DND-41 (cell line): ENCODE measurements around the gene GLT8D2.

ENCODE experiments used
- ATAC-seq: fragments of 200-7000 bp; cut with Tn5 transposase; 3 replicates; pipeline ENCODE4 v1.9.1; 2021; ENCODE audit warnings: low read depth; ENCODE audit not compliant: insufficient read depth
- DNase-seq: peaks from one replicate; pipeline ENCODE4 v3.0.0-alpha.2; 2020
- H2AFZ ChIP-seq: 2 replicates; pipeline ENCODE4 v1.6.0; 2012; ENCODE audit warnings: low read depth, low read length
- H3K27ac ChIP-seq: 2 replicates; pipeline ENCODE4 v1.5.1; 2012; ENCODE audit warnings: low read length, inconsistent platforms
- H3K27me3 ChIP-seq: fragments of 200-600 bp; sonication (generic); 2 replicates; pipeline ENCODE4 v1.6.0; 2012; ENCODE audit warnings: low read length, mild to moderate bottlenecking, inconsistent platforms; ENCODE audit not compliant: insufficient read depth, poor library complexity
- H3K36me3 ChIP-seq: 2 replicates; pipeline ENCODE4 v1.5.1; 2012; ENCODE audit warnings: low read length, inconsistent platforms; ENCODE audit not compliant: insufficient read depth
- H3K4me1 ChIP-seq: 2 replicates; pipeline ENCODE4 v1.5.1; 2012; ENCODE audit warnings: mild to moderate bottlenecking, low read length; ENCODE audit not compliant: insufficient read depth
- H3K4me2 ChIP-seq: 2 replicates; pipeline ENCODE4 v1.6.0; 2012; ENCODE audit warnings: mild to moderate bottlenecking, moderate library complexity, low read length, inconsistent platforms; ENCODE audit not compliant: insufficient read depth
- H3K4me3 ChIP-seq, 2 experiments: fragments of 200-600 bp in 1 of 2; shearing (Covaris generic) in 1 of 2; 2 replicates each; pipeline ENCODE4 v1.5.1; 2012 to 2016; ENCODE audit warnings: inconsistent platforms in 2 of 2, low read length in 2 of 2, mild to moderate bottlenecking in 2 of 2, low read depth in 1 of 2, moderate library complexity in 1 of 2
- H3K79me2 ChIP-seq: 2 replicates; pipeline ENCODE4 v1.6.0; 2012; ENCODE audit warnings: low read length, inconsistent platforms; ENCODE audit not compliant: insufficient read depth
- H3K9ac ChIP-seq: 2 replicates; pipeline ENCODE4 v1.6.0; 2012; ENCODE audit warnings: low read depth, mild to moderate bottlenecking, inconsistent platforms, low read length, moderate library complexity
- H3K9me3 ChIP-seq: 2 replicates; pipeline ENCODE4 v1.5.1; 2012; ENCODE audit warnings: low read length, moderate library complexity, mild to moderate bottlenecking, inconsistent platforms; ENCODE audit not compliant: insufficient read depth, severe bottlenecking
- H4K20me1 ChIP-seq: 2 replicates; pipeline ENCODE4 v1.6.0; 2012; ENCODE audit warnings: low read length; ENCODE audit not compliant: insufficient read depth
- EZH2 ChIP-seq: IDR thresholded peaks from 3 replicates; pipeline ENCODE4 v1.6.1; 2012; ENCODE audit warnings: borderline replicate concordance, low read depth, mild to moderate bottlenecking, moderate library complexity, low read length, inconsistent platforms; ENCODE audit not compliant: severe bottlenecking
- TF ChIP-seq, protein P1 (sequence below): IDR thresholded peaks from 2 replicates; pipeline ENCODE4 v1.5.1; 2012; ENCODE audit warnings: borderline replicate concordance, low read length, moderate library complexity, mild to moderate bottlenecking; ENCODE audit not compliant: poor library complexity, severe bottlenecking; ENCODE audit errors: extremely low read depth

The GLT8D2 gene

DNA sequence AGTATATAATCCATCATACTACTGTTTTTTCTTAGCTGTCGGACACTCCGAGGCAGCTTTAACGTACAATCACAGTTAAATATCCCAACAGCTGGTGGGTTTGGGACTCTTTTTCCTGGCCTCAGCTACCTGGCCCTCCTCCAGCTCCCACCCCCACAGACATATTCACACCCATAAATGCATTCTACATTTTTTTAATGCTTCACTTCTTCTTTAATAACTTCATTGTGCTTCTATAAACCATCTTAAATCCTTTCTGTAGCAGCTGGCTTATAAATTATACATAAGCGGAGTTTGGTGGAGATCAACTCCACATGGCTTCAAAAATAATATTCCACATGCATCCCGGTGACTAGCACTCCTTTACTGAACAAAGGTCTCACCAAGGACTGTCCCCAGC lies 51.0 kb downstream of the GLT8D2 start:
- no peak for DNase-seq
- H4K20me1 ChIP-seq, result no peaks in the 10 kb centered on the region
- no peak overlapping the region for H3K9ac ChIP-seq
- no peak overlapping the region for H3K4me2 ChIP-seq
- H3K4me1 ChIP-seq, result no peaks in the 10 kb centered on the region
- H3K9me3 ChIP-seq, result no peaks in the 10 kb centered on the region
- no peak for TF ChIP-seq EZH2
- TF ChIP-seq, protein P1, sequence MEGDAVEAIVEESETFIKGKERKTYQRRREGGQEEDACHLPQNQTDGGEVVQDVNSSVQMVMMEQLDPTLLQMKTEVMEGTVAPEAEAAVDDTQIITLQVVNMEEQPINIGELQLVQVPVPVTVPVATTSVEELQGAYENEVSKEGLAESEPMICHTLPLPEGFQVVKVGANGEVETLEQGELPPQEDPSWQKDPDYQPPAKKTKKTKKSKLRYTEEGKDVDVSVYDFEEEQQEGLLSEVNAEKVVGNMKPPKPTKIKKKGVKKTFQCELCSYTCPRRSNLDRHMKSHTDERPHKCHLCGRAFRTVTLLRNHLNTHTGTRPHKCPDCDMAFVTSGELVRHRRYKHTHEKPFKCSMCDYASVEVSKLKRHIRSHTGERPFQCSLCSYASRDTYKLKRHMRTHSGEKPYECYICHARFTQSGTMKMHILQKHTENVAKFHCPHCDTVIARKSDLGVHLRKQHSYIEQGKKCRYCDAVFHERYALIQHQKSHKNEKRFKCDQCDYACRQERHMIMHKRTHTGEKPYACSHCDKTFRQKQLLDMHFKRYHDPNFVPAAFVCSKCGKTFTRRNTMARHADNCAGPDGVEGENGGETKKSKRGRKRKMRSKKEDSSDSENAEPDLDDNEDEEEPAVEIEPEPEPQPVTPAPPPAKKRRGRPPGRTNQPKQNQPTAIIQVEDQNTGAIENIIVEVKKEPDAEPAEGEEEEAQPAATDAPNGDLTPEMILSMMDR, result no peak
- no peak for ATAC-seq
- no peaks in the 10 kb centered on the region for H3K36me3 ChIP-seq
- H2AFZ ChIP-seq, result no peak overlapping the region
- H3K27ac ChIP-seq, result no peak overlapping the region
- H3K4me3 ChIP-seq, result no peak overlapping the region
- no peaks in the 10 kb centered on the region for H3K79me2 ChIP-seq
- H3K27me3 ChIP-seq, result peaks cover 17% of the 10 kb centered on the region

DNA sequence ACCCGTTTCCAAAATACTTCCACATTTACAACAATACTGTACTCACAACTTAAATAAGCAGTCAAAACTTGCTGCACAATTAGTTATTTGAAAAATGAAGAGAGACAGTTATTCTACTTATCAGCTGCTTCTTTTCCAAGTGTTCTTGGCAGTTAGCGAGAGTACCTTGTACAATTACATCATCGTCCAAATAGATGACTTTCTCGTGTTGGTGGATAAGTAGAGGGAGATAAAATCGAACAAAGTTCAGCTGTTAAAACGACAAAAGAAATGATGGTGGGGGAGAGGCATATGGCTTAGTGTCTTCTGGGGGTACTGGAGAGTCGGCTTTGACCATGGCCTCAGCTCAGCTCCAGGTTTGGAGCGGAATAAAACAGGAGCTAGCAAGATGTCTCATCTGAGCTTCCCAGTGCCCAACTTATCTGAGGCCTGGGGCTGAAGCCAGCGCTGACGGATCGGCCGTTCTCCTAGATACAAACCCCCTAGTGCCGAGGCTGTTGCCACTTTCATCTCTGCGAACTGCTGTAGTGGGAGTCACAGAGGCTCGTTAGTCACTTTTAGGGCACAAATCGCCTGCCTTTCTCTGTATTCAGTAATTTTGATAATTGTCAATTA lies 52.6 kb downstream of the GLT8D2 start:
- Histone ChIP-seq H3K36me3 (no peaks in the 10 kb centered on the region), H3K79me2 (no peaks in the 10 kb centered on the region), H3K27me3 (peaks cover 13% of the 10 kb centered on the region), H3K4me2 (no peak overlapping the region), H3K4me3 (no peak overlapping the region), H3K9ac (no peak overlapping the region), H3K4me1 (no peaks in the 10 kb centered on the region), H3K9me3 (no peaks in the 10 kb centered on the region), H3K27ac (no peak overlapping the region), H2AFZ (no peak overlapping the region), H4K20me1 (no peaks in the 10 kb centered on the region)
- TF ChIP-seq, protein P1, result no peak
- no peak for TF ChIP-seq EZH2
- no peak for ATAC-seq
- DNase-seq, result no peak

DNA sequence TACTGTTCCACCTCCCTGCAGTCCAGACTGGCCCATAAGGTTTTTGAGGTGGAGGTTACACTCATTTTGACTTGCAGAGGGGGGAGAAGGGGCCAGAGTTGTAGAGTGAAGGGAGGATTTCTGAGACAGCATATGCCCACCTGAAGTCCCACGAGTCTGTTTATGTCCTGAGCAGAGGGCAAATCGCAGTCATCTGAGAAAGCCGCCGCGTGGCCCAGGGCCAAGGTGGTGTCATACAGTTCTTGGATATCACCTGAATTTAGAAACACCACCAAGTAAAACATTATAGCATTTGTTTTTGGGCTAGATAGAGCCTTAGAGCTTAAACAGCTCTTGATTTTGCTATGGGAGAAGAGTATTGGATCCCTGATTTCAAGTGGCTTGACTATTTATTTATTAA lies 53.4 kb downstream of the GLT8D2 start:
- no peaks in the 10 kb centered on the region for H4K20me1 ChIP-seq
- H2AFZ ChIP-seq, result no peak overlapping the region
- no peak overlapping the region for H3K4me3 ChIP-seq
- no peak overlapping the region for H3K4me2 ChIP-seq
- H3K36me3 ChIP-seq, result no peaks in the 10 kb centered on the region
- H3K27ac ChIP-seq, result no peak overlapping the region
- peaks cover 13% of the 10 kb centered on the region for H3K27me3 ChIP-seq
- no peaks in the 10 kb centered on the region for H3K9me3 ChIP-seq
- no peaks in the 10 kb centered on the region for H3K79me2 ChIP-seq
- no peak overlapping the region for H3K9ac ChIP-seq
- DNase-seq (no peak), ATAC-seq (no peak)
- TF ChIP-seq, protein P1, result no peak
- no peak for TF ChIP-seq EZH2
- H3K4me1 ChIP-seq, result no peaks in the 10 kb centered on the region
